ENCODE results near the gene SLC19A2. TPM values are rescaled to one million over a fixed set of nuclear protein-coding genes. Genes with fewer than 3 reads are reported as not detected.

Gene SLC19A2
- total and polyA plus RNA-seq, 2 of the 13 experiments (the other 11 are each of a cell fraction or from before 2014, with no cell fraction given): 30.4 to 56.0 TPM

DNA sequence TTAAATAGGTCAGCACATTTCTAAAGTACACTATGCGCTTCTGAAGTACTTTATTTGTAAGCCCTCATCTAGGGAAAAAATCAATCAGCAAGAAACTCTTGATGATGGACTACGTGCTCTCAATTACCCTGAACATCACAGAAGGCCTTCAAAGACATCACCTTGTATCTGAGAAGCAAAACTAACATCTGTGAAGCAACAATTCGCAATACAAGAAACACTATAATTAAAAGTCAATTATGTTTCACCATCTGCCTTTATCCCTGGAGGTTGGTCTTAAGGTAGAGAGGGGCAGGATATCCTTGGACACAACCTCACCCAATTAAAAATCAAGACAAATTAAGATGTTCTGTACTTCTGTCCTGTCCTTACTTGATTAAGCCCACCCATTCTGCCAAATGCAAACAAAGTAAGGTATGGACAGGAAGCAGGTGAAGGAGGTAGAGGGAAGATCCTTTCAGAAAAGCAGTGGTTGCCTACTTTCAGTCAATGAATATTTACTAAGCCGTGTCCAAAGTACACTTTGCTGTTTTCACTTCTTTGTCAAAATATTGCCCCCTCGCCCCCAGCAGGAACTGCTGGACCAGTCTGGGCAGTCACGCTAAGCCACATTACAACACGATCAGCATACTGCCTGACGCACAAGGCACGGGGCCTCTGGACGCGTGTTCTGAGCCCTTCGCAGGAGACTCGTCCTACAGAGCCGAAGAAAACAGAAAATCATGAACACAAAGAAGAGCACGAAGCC, 887 bp downstream of the SLC19A2 start (continued):
- TF ChIP-seq, protein P1, sequence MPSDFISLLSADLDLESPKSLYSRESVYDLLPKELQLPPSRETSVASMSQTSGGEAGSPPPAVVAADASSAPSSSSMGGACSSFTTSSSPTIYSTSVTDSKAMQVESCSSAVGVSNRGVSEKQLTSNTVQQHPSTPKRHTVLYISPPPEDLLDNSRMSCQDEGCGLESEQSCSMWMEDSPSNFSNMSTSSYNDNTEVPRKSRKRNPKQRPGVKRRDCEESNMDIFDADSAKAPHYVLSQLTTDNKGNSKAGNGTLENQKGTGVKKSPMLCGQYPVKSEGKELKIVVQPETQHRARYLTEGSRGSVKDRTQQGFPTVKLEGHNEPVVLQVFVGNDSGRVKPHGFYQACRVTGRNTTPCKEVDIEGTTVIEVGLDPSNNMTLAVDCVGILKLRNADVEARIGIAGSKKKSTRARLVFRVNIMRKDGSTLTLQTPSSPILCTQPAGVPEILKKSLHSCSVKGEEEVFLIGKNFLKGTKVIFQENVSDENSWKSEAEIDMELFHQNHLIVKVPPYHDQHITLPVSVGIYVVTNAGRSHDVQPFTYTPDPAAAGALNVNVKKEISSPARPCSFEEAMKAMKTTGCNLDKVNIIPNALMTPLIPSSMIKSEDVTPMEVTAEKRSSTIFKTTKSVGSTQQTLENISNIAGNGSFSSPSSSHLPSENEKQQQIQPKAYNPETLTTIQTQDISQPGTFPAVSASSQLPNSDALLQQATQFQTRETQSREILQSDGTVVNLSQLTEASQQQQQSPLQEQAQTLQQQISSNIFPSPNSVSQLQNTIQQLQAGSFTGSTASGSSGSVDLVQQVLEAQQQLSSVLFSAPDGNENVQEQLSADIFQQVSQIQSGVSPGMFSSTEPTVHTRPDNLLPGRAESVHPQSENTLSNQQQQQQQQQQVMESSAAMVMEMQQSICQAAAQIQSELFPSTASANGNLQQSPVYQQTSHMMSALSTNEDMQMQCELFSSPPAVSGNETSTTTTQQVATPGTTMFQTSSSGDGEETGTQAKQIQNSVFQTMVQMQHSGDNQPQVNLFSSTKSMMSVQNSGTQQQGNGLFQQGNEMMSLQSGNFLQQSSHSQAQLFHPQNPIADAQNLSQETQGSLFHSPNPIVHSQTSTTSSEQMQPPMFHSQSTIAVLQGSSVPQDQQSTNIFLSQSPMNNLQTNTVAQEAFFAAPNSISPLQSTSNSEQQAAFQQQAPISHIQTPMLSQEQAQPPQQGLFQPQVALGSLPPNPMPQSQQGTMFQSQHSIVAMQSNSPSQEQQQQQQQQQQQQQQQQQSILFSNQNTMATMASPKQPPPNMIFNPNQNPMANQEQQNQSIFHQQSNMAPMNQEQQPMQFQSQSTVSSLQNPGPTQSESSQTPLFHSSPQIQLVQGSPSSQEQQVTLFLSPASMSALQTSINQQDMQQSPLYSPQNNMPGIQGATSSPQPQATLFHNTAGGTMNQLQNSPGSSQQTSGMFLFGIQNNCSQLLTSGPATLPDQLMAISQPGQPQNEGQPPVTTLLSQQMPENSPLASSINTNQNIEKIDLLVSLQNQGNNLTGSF (CRISPR knock-in tag; IDR thresholded peaks at IDR 0.05): no peak; the same call in 1 of the 2 replicates
- TF ChIP-seq, protein P2, sequence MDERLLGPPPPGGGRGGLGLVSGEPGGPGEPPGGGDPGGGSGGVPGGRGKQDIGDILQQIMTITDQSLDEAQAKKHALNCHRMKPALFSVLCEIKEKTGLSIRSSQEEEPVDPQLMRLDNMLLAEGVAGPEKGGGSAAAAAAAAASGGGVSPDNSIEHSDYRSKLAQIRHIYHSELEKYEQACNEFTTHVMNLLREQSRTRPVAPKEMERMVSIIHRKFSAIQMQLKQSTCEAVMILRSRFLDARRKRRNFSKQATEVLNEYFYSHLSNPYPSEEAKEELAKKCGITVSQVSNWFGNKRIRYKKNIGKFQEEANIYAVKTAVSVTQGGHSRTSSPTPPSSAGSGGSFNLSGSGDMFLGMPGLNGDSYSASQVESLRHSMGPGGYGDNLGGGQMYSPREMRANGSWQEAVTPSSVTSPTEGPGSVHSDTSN (CRISPR knock-in tag; IDR thresholded peaks at IDR 0.05): no peak
- TF ChIP-seq DMAP1 (CRISPR knock-in tag; IDR thresholded peaks at IDR 0.05) (peak; percentile 87), MAF1 (CRISPR knock-in tag; IDR thresholded peaks at IDR 0.05; ENCODE audit: borderline replicate concordance) (no peak), PBX3 (CRISPR knock-in tag; IDR thresholded peaks at IDR 0.05; ENCODE audit: borderline replicate concordance) (no peak), TMF1 (CRISPR knock-in tag; IDR thresholded peaks at IDR 0.05; ENCODE audit: low read depth) (no peak), ZNF136 (CRISPR knock-in tag; IDR thresholded peaks at IDR 0.05; ENCODE audit: low read depth) (no peak), KLF13 (CRISPR knock-in tag; IDR thresholded peaks at IDR 0.05) (no peak), NONO (IDR thresholded peaks at IDR 0.05) (no peak), NONO (CRISPR knock-in tag; conservative IDR thresholded peaks at IDR 0.05) (no peak; the same call in none of the 2 replicates), ZNF556 (CRISPR knock-in tag; IDR thresholded peaks at IDR 0.05; ENCODE audit: borderline replicate concordance) (no peak; the same call in 1 of the 2 replicates), ARNT (IDR thresholded peaks at IDR 0.05) (no peak), SNAI1 (CRISPR knock-in tag; IDR thresholded peaks at IDR 0.05; ENCODE audit: borderline replicate concordance) (no peak), CHCHD3 (CRISPR knock-in tag; IDR thresholded peaks at IDR 0.05) (no peak), KDM5B (CRISPR knock-in tag; IDR thresholded peaks at IDR 0.05; ENCODE audit: borderline replicate concordance) (no peak), ELF3 (CRISPR knock-in tag; IDR thresholded peaks at IDR 0.05) (peak; percentile 89)
- TF ChIP-seq, protein P3, sequence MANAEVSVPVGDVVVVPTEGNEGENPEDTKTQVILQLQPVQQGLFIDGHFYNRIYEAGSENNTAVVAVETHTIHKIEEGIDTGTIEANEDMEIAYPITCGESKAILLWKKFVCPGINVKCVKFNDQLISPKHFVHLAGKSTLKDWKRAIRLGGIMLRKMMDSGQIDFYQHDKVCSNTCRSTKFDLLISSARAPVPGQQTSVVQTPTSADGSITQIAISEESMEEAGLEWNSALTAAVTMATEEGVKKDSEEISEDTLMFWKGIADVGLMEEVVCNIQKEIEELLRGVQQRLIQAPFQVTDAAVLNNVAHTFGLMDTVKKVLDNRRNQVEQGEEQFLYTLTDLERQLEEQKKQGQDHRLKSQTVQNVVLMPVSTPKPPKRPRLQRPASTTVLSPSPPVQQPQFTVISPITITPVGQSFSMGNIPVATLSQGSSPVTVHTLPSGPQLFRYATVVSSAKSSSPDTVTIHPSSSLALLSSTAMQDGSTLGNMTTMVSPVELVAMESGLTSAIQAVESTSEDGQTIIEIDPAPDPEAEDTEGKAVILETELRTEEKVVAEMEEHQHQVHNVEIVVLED (CRISPR knock-in tag; IDR thresholded peaks at IDR 0.05; ENCODE audit: borderline replicate concordance): no peak
- TF ChIP-seq, protein P4, sequence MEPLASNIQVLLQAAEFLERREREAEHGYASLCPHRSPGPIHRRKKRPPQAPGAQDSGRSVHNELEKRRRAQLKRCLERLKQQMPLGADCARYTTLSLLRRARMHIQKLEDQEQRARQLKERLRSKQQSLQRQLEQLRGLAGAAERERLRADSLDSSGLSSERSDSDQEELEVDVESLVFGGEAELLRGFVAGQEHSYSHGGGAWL (CRISPR knock-in tag; IDR thresholded peaks at IDR 0.05): peak; percentile 48
- TF ChIP-seq, protein P5, sequence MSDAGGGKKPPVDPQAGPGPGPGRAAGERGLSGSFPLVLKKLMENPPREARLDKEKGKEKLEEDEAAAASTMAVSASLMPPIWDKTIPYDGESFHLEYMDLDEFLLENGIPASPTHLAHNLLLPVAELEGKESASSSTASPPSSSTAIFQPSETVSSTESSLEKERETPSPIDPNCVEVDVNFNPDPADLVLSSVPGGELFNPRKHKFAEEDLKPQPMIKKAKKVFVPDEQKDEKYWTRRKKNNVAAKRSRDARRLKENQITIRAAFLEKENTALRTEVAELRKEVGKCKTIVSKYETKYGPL (CRISPR knock-in tag; IDR thresholded peaks at IDR 0.05): no peak

All from HepG2 (cell line).